ENCODE measurements around the gene SAMD4B.
A peak's percentile ranks its signal among the peaks of the same experiment; 100 is the strongest.

The SAMD4B gene

DNA sequence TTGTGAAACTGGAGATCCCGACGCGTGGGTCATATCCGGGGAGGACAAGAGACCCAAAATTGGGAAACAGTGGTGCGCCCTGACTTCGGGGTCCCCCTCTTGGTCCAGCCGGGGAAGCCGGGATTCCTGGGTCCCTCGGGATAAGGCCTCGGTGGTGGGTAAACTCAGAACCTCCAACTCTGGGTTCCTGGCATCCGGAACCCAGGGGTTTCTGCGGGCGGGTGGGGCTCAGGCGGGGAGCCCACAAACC is 65.1 kb downstream of the SAMD4B start:
- TF ChIP-seq, protein P1, sequence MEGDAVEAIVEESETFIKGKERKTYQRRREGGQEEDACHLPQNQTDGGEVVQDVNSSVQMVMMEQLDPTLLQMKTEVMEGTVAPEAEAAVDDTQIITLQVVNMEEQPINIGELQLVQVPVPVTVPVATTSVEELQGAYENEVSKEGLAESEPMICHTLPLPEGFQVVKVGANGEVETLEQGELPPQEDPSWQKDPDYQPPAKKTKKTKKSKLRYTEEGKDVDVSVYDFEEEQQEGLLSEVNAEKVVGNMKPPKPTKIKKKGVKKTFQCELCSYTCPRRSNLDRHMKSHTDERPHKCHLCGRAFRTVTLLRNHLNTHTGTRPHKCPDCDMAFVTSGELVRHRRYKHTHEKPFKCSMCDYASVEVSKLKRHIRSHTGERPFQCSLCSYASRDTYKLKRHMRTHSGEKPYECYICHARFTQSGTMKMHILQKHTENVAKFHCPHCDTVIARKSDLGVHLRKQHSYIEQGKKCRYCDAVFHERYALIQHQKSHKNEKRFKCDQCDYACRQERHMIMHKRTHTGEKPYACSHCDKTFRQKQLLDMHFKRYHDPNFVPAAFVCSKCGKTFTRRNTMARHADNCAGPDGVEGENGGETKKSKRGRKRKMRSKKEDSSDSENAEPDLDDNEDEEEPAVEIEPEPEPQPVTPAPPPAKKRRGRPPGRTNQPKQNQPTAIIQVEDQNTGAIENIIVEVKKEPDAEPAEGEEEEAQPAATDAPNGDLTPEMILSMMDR (IDR thresholded peaks at IDR 0.05; ENCODE audit: insufficient read depth, low read length) = no peak
- TF ChIP-seq GABPA (IDR thresholded peaks at IDR 0.05; ENCODE audit: low read depth) = 0 out of 2 replicates have a peak, but pooled peaks have one; percentile 35
- H3K4me3 ChIP-seq (replicated peaks; ENCODE audit: insufficient read depth, low read length) = peak overlapping the region; percentile 91
- no peak for DNase-seq (ENCODE audit: low read depth in 1 of 2, low spot score in 1 of 2)
- no peaks in the 10 kb centered on the region for H3K27me3 ChIP-seq (ENCODE audit: insufficient read depth, poor library complexity, severe bottlenecking)
- H3K27ac ChIP-seq (replicated peaks) = peak overlapping the region; percentile 87

DNA sequence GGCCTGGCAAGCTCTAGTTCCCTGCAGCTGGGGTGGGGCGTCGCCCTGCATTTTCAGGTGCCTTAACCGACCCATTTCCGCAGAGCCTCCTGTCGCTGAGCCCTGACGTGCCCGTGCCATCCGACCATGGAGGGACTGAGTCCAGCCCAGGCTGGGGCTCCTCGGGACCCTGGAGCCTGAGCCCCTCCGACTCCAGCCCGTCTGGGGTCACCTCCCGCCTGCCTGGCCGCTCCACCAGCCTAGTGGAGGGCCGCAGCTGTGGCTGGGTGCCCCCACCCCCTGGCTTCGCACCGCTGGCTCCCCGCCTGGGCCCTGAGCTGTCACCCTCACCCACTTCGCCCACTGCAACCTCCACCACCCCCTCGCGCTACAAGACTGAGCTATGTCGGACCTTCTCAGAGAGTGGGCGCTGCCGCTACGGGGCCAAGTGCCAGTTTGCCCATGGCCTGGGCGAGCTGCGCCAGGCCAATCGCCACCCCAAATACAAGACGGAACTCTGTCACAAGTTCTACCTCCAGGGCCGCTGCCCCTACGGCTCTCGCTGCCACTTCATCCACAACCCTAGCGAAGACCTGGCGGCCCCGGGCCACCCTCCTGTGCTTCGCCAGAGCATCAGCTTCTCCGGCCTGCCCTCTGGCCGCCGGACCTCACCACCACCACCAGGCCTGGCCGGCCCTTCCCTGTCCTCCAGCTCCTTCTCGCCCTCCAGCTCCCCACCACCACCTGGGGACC is 65.6 kb downstream of the SAMD4B start:
- TF ChIP-seq, protein P2, sequence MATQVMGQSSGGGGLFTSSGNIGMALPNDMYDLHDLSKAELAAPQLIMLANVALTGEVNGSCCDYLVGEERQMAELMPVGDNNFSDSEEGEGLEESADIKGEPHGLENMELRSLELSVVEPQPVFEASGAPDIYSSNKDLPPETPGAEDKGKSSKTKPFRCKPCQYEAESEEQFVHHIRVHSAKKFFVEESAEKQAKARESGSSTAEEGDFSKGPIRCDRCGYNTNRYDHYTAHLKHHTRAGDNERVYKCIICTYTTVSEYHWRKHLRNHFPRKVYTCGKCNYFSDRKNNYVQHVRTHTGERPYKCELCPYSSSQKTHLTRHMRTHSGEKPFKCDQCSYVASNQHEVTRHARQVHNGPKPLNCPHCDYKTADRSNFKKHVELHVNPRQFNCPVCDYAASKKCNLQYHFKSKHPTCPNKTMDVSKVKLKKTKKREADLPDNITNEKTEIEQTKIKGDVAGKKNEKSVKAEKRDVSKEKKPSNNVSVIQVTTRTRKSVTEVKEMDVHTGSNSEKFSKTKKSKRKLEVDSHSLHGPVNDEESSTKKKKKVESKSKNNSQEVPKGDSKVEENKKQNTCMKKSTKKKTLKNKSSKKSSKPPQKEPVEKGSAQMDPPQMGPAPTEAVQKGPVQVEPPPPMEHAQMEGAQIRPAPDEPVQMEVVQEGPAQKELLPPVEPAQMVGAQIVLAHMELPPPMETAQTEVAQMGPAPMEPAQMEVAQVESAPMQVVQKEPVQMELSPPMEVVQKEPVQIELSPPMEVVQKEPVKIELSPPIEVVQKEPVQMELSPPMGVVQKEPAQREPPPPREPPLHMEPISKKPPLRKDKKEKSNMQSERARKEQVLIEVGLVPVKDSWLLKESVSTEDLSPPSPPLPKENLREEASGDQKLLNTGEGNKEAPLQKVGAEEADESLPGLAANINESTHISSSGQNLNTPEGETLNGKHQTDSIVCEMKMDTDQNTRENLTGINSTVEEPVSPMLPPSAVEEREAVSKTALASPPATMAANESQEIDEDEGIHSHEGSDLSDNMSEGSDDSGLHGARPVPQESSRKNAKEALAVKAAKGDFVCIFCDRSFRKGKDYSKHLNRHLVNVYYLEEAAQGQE (IDR thresholded peaks at IDR 0.05; ENCODE audit: insufficient replicate concordance, low read depth) = no peak
- TF ChIP-seq, protein P1 (IDR thresholded peaks at IDR 0.05; ENCODE audit: insufficient read depth, low read length) = no peak
- TF ChIP-seq POLR2AphosphoS5 (IDR thresholded peaks at IDR 0.05; ENCODE audit: low read depth) = peak; percentile 10; the same call in 1 of the 2 replicates
- no peak for TF ChIP-seq GABPA (IDR thresholded peaks at IDR 0.05; ENCODE audit: low read depth)
- TF ChIP-seq SPI1 (IDR thresholded peaks at IDR 0.05; ENCODE audit: borderline replicate concordance, low read depth) = no peak
- DNase-seq (ENCODE audit: low read depth in 1 of 2, low spot score in 1 of 2) = peak in 1 of 2 experiments; percentile 56
- peak overlapping the region; percentile 91 for H3K4me3 ChIP-seq (replicated peaks; ENCODE audit: insufficient read depth, low read length)
- H3K27ac ChIP-seq (replicated peaks) = peak overlapping the region; percentile 87
- H3K27me3 ChIP-seq (ENCODE audit: insufficient read depth, poor library complexity, severe bottlenecking) = peaks cover 4% of the 10 kb centered on the region

DNA sequence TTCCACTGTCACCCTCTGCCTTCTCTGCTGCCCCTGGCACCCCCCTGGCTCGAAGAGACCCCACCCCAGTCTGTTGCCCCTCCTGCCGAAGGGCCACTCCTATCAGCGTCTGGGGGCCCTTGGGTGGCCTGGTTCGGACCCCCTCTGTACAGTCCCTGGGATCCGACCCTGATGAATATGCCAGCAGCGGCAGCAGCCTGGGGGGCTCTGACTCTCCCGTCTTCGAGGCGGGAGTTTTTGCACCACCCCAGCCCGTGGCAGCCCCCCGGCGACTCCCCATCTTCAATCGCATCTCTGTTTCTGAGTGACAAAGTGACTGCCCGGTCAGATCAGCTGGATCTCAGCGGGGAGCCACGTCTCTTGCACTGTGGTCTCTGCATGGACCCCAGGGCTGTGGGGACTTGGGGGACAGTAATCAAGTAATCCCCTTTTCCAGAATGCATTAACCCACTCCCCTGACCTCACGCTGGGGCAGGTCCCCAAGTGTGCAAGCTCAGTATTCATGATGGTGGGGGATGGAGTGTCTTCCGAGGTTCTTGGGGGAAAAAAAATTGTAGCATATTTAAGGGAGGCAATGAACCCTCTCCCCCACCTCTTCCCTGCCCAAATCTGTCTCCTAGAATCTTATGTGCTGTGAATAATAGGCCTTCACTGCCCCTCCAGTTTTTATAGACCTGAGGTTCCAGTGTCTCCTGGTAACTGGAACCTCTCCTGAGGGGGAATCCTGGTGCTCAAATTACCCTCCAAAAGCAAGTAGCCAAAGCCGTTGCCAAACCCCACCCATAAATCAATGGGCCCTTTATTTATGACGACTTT is 66.4 kb downstream of the SAMD4B start:
- Histone ChIP-seq H3K27ac (replicated peaks) (peak overlapping the region; percentile 95), H3K27me3 (ENCODE audit: insufficient read depth, poor library complexity, severe bottlenecking) (peaks cover 7% of the 10 kb centered on the region), H3K4me3 (replicated peaks; ENCODE audit: insufficient read depth, low read length) (peak overlapping the region; percentile 91)
- DNase-seq (ENCODE audit: low read depth in 1 of 2, low spot score in 1 of 2) = no peak
- TF ChIP-seq SPI1 (IDR thresholded peaks at IDR 0.05; ENCODE audit: borderline replicate concordance, low read depth) (no peak), POLR2AphosphoS5 (IDR thresholded peaks at IDR 0.05; ENCODE audit: low read depth) (no peak), GABPA (IDR thresholded peaks at IDR 0.05; ENCODE audit: low read depth) (no peak)
- TF ChIP-seq, protein P1 (IDR thresholded peaks at IDR 0.05; ENCODE audit: insufficient read depth, low read length) = no peak
- TF ChIP-seq, protein P2 (IDR thresholded peaks at IDR 0.05; ENCODE audit: insufficient replicate concordance, low read depth) = no peak

Data from HL-60 (cell line).